Hepatocyte (in vitro differentiated cells): ENCODE measurements around the gene KXD1. TPM values are rescaled to one million over a fixed set of nuclear protein-coding genes. Genes with fewer than 3 reads are reported as not detected.

Experiments used
- DNase-seq: peaks from one replicate; pipeline ENCODE4 v3.0.0-alpha.2; 2016; ENCODE audit warnings: low spot score
- H2AFZ ChIP-seq: fragments of 200-600 bp; sonication (generic); 2 replicates; pipeline ENCODE4 v1.6.0; 2016; ENCODE audit warnings: antibody characterized with exemption, mild to moderate bottlenecking
- H3K27ac ChIP-seq: fragments of 200-600 bp; sonication (generic); 2 replicates; pipeline ENCODE4 v1.5.1; 2016; ENCODE audit warnings: mild to moderate bottlenecking
- H3K27me3 ChIP-seq: fragments of 200-600 bp; sonication (generic); 2 replicates; pipeline ENCODE4 v1.6.1; 2016
- H3K36me3 ChIP-seq: fragments of 200-600 bp; sonication (generic); replicated peaks from 2 replicates; pipeline ENCODE4 v1.5.1; 2016; ENCODE audit warnings: low read depth; ENCODE audit not compliant: insufficient read depth
- H3K4me1 ChIP-seq: fragments of 200-600 bp; sonication (generic); 2 replicates; pipeline ENCODE4 v1.5.1; 2016; ENCODE audit warnings: mild to moderate bottlenecking, moderate library complexity; ENCODE audit not compliant: insufficient read depth
- H3K4me2 ChIP-seq: fragments of 200-600 bp; sonication (generic); 2 replicates; pipeline ENCODE4 v1.6.0; 2016
- H3K4me3 ChIP-seq: fragments of 200-600 bp; sonication (generic); 2 replicates; pipeline ENCODE4 v1.5.1; 2016; ENCODE audit warnings: mild to moderate bottlenecking
- H3K79me2 ChIP-seq: fragments of 200-600 bp; sonication (generic); 2 replicates; pipeline ENCODE4 v1.6.0; 2017; ENCODE audit warnings: mild to moderate bottlenecking
- H3K9me2 ChIP-seq: fragments of 200-600 bp; sonication (generic); replicated peaks from 2 replicates; pipeline ENCODE4 v1.6.0; 2017; ENCODE audit warnings: mild to moderate bottlenecking; ENCODE audit not compliant: insufficient read depth
- H3K9me3 ChIP-seq: fragments of 200-600 bp; sonication (generic); 2 replicates; pipeline ENCODE4 v1.5.1; 2016; ENCODE audit warnings: low read depth, mild to moderate bottlenecking
- H4K20me1 ChIP-seq: fragments of 200-600 bp; sonication (generic); 2 replicates; pipeline ENCODE4 v1.6.0; 2016; ENCODE audit warnings: mild to moderate bottlenecking; ENCODE audit not compliant: insufficient read depth, poor library complexity, severe bottlenecking
- CTCF ChIP-seq: fragments of 200-600 bp; sonication (generic); IDR thresholded peaks from 2 replicates; pipeline ENCODE4 v1.5.1; 2016; ENCODE audit warnings: antibody characterized with exemption, mild to moderate bottlenecking; ENCODE audit not compliant: poor library complexity
- EZH2 ChIP-seq: fragments of 200-600 bp; sonication (generic); IDR thresholded peaks from 2 replicates; pipeline ENCODE4 v1.6.1; 2016; ENCODE audit warnings: antibody characterized with exemption, mild to moderate bottlenecking, borderline replicate concordance
- EZH2phosphoT487 ChIP-seq: fragments of 200-600 bp; sonication (generic); IDR thresholded peaks from one replicate; pipeline ENCODE4 v1.6.1; 2018; ENCODE audit warnings: antibody characterized with exemption, mild to moderate bottlenecking, low read depth, moderate library complexity; ENCODE audit not compliant: unreplicated experiment, severe bottlenecking
- WGBS: methylation state at CpG from one replicate; pipeline ENCODE4 v1.1.6; 2016; ENCODE audit warnings: low lambda C conversion rate; ENCODE audit errors: missing lambda C conversion rate; 5-methylcytosine and 5-hydroxymethylcytosine counted together
- polyA plus RNA-seq: library from polyadenylated mRNA; unstranded; fragments of >200 nt; fragmentation: Nextera tagmentation; extraction: Ambion mirVana; gene quantifications from 2 replicates; pipeline ENCODE4 v1.2.1, GENCODE V29; 2016
- total RNA-seq: library from RNA; depleted of rRNA; stranded (reverse); fragments of >200 nt; gene quantifications from 2 replicates; pipeline ENCODE4 v1.2.3, GENCODE V29; 2014

Gene KXD1
- total and polyA plus RNA-seq, 2 experiments from 2014 or later = 76.3 to 89.2 TPM

GRCh38 chr19:18523841-18524240 lies 33.8 kb upstream of the KXD1 start:
- Histone ChIP-seq H2AFZ (no peak overlapping the region), H3K36me3 (no peaks in the 10 kb centered on the region)
- 88% methylated on average over 9 of the region's 9 CpGs for WGBS

GRCh38 chr19:18526316-18526715 lies 31.4 kb upstream of the KXD1 start:
- Histone ChIP-seq H4K20me1 (no peaks in the 10 kb centered on the region), H3K9me3 (no peaks in the 10 kb centered on the region), H3K4me2 (no peak overlapping the region), H3K27ac (no peak overlapping the region), H3K36me3 (no peaks in the 10 kb centered on the region), H3K79me2 (peaks cover 4% of the 10 kb centered on the region), H2AFZ (no peak overlapping the region), H3K4me3 (no peak overlapping the region), H3K4me1 (no peaks in the 10 kb centered on the region), H3K9me2 (no peaks in the 10 kb centered on the region), H3K27me3 (no peaks in the 10 kb centered on the region)
- WGBS = 89% methylated on average over 9 of the region's 9 CpGs
- DNase-seq = no peak
- no peak for TF ChIP-seq EZH2phosphoT487
- TF ChIP-seq EZH2 = no peak
- no peak for TF ChIP-seq CTCF

More at GRCh38 chr19:18523841-18524240, 33.8 kb upstream of the KXD1 start:
- no peaks in the 10 kb centered on the region for H3K9me3 ChIP-seq
- H3K27ac ChIP-seq = no peak overlapping the region
- no peak overlapping the region for H3K4me3 ChIP-seq
- peaks cover 11% of the 10 kb centered on the region for H3K4me1 ChIP-seq
- DNase-seq = no peak
- H3K79me2 ChIP-seq = peaks cover 18% of the 10 kb centered on the region
- no peaks in the 10 kb centered on the region for H4K20me1 ChIP-seq
- H3K9me2 ChIP-seq = no peaks in the 10 kb centered on the region
- H3K27me3 ChIP-seq = no peaks in the 10 kb centered on the region
- H3K4me2 ChIP-seq = no peak overlapping the region
- TF ChIP-seq CTCF = no peak
- no peak for TF ChIP-seq EZH2
- no peak for TF ChIP-seq EZH2phosphoT487

GRCh38 chr19:18529782-18530181 lies 27.9 kb upstream of the KXD1 start:
- Histone ChIP-seq H3K36me3 (no peaks in the 10 kb centered on the region), H3K9me2 (no peaks in the 10 kb centered on the region), H2AFZ (no peak overlapping the region), H3K4me3 (no peak overlapping the region), H3K4me2 (no peak overlapping the region), H4K20me1 (no peaks in the 10 kb centered on the region), H3K27me3 (no peaks in the 10 kb centered on the region), H3K4me1 (no peaks in the 10 kb centered on the region), H3K27ac (no peak overlapping the region), H3K79me2 (no peaks in the 10 kb centered on the region), H3K9me3 (no peaks in the 10 kb centered on the region)
- no peak for DNase-seq
- WGBS = 90% methylated on average over 7 of the region's 7 CpGs
- no peak for TF ChIP-seq CTCF
- TF ChIP-seq EZH2 = no peak
- no peak for TF ChIP-seq EZH2phosphoT487

GRCh38 chr19:18531485-18531884 lies 26.2 kb upstream of the KXD1 start:
- H3K79me2 ChIP-seq = no peaks in the 10 kb centered on the region
- WGBS = 97% methylated on average over 6 of the region's 9 CpGs
- TF ChIP-seq CTCF (no peak), EZH2 (no peak), EZH2phosphoT487 (no peak)
- H3K4me2 ChIP-seq = no peak overlapping the region
- no peak overlapping the region for H2AFZ ChIP-seq
- DNase-seq = no peak
- no peaks in the 10 kb centered on the region for H3K27me3 ChIP-seq
- H3K9me3 ChIP-seq = no peaks in the 10 kb centered on the region
- no peaks in the 10 kb centered on the region for H3K9me2 ChIP-seq
- no peak overlapping the region for H3K4me3 ChIP-seq
- no peaks in the 10 kb centered on the region for H4K20me1 ChIP-seq
- no peaks in the 10 kb centered on the region for H3K36me3 ChIP-seq
- no peak overlapping the region for H3K27ac ChIP-seq
- no peaks in the 10 kb centered on the region for H3K4me1 ChIP-seq
